NT2/D1 (cell line): Measurements from ENCODE around the gene COBL.

Experiments
- YY1 ChIP-seq: IDR thresholded peaks from 2 replicates; pipeline ENCODE4 v1.6.1; 2011; ENCODE audit not compliant: insufficient read length, insufficient read depth
- ZNF274 ChIP-seq: IDR thresholded peaks from 2 replicates; pipeline ENCODE4 v1.6.1; 2011; ENCODE audit warnings: mild to moderate bottlenecking, low read depth, low read length

DNA sequence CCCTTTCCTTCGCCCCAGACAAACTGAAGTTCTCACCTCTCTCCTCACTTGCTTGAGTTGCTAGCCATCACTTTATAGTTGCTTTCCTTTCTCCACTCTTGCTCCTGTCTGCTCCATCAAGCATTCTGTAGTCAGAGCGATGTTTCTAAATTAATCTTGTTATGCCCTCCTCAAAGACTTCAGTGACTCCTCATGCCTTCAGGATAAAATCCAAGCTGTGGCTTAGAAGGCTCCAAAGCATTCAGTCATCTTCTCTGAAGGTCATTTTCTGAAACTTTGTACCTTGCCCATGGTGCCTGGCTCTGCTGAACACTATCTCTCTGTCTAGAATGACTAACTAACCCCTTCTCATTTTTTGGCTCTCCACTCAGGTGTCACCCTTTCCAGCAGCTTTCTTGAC, 311.5 kb downstream of the COBL start:
- TF ChIP-seq YY1 = no peak
- no peak for TF ChIP-seq ZNF274
